Heart left ventricle (tissue), 16 donors: ENCODE results near the gene RSAD2. TPM values are rescaled to one million over a fixed set of nuclear protein-coding genes. Genes with fewer than 3 reads are reported as not detected.

Experiments used
- ATAC-seq, 4 donors: fragments of 200-7000 bp; cut with Tn5 transposase; one replicate each; pipeline ENCODE4 v1.9.1; 2020 to 2022; ENCODE audit warnings: moderate library complexity in 4 of 4, mild to moderate bottlenecking in 3 of 4, moderate number of reproducible peaks in 1 of 4
- DNase-seq, 5 donors: peaks; one replicate each; pipeline ENCODE4 v3.0.0-alpha.2; 2020
- H3K27ac ChIP-seq, 12 donors: fragments of 200-600 bp; sonication (generic) in 4 of 12; one replicate each; pipeline versions ENCODE4 v1.5.0 to v1.8.0; 2016 to 2022; ENCODE audit warnings: mild to moderate bottlenecking in 2 of 12
- H3K27me3 ChIP-seq, 9 donors: fragments of 200-600 bp; sonication (generic) in 2 of 9; one replicate each; pipeline versions ENCODE4 v1.5.1 to v1.8.0; 2016 to 2022; ENCODE audit warnings: mild to moderate bottlenecking in 3 of 9
- H3K36me3 ChIP-seq, 9 donors: fragments of 200-600 bp; sonication (generic) in 2 of 9; one replicate each; pipeline versions ENCODE4 v1.5.0 to v1.8.0; 2018 to 2022; ENCODE audit warnings: mild to moderate bottlenecking in 2 of 9
- H3K4me1 ChIP-seq, 12 donors: fragments of 200-600 bp; sonication (generic) in 4 of 12; one replicate each; pipeline versions ENCODE4 v1.5.0 to v1.8.0; 2016 to 2022; ENCODE audit warnings: mild to moderate bottlenecking in 3 of 12
- H3K4me3 ChIP-seq, 12 donors: fragments of 200-600 bp; sonication (generic) in 4 of 12; one replicate each; pipeline versions ENCODE4 v1.5.0 to v1.8.0; 2017 to 2022; ENCODE audit warnings: mild to moderate bottlenecking in 9 of 12, moderate library complexity in 4 of 12
- H3K9me3 ChIP-seq, 12 donors: fragments of 200-600 bp; sonication (generic) in 4 of 12; one replicate each; pipeline versions ENCODE4 v1.5.0 to v1.8.0; 2016 to 2022; ENCODE audit warnings: mild to moderate bottlenecking in 1 of 12
- POLR2A ChIP-seq, 2 donors: fragments of 450-650 bp; IDR thresholded peaks; one replicate each; pipeline ENCODE4 v1.6.1; 2017; ENCODE audit warnings: antibody characterized with exemption in 2 of 2, mild to moderate bottlenecking in 2 of 2, moderate library complexity in 2 of 2
- WGBS, 4 donors: extraction: QIAGEN DNeasy Blood & Tissue Kit in 2 of 4; methylation state at CpG; one replicate each; pipeline versions ENCODE4 v1.1.5 to v1.1.7; 2013 to 2018; 5-methylcytosine and 5-hydroxymethylcytosine counted together
- intact Hi-C, 10 donors: fragments of 100-400 bp; cut with DNase I; formaldehyde crosslinking; loops; one replicate each; pipeline versions ENCODE4 v1.11.1 to v1.14.2; 2022
- polyA plus RNA-seq, 2 donors: library from polyadenylated mRNA; stranded (reverse); fragments of 200-250 nt; gene quantifications; one replicate each; pipeline ENCODE4 v1.2.3, GENCODE V29; 2013
- total RNA-seq, 9 donors: library from RNA; depleted of rRNA in 2 of 9; stranded (reverse); fragments of >200 nt in 2 of 9; fragmentation: NEBNext Ultra II Directional in 3 of 9; extraction: Animal tissue kit (Norgen Biotek cat#: 25700) in 3 of 9; gene quantifications; one replicate each; pipeline versions ENCODE4 v1.1.0 to v1.2.4, GENCODE V29; 2016 to 2023
- TF ChIP-seq, protein P1 (sequence below), 12 donors: fragments of 200-600 bp; sonication (generic) in 4 of 12; IDR thresholded peaks; one replicate each; pipeline versions ENCODE4 v1.5.0 to v1.8.0; 2018 to 2022; ENCODE audit warnings: antibody characterized with exemption in 12 of 12, mild to moderate bottlenecking in 5 of 12
- donor health status: ischemic (EF 13 %, LVEDD 7.1; RV severe dilation, severe dysfunction).
- donor health status: healthy with polysubstance abuse.
- donor health status: DM: no; HTN: yes; CAD: no.
- donor health status: DM: no; HTN: no; CAD: no.
- donor health status: ischemic (EF 25% LVEDD 6.9; RV normal size, moderate dysfunction).
- donor health status: ischemic (EF 25% LVEDD 5.7; RV mildly dilated, moderate dysfunction).
- donor health status: healthy.
- donor health status: DM: yes; HTN: yes; CAD: no.
- donor health status: ischemic (EF 35%, LVEDD 5.7; RV mildly dilated, moderate dysfunction).
- donor health status: nonischemic (EF 11% LVEDD 7.7; RV severe dilation, severe dysfunction).
- donor health status: DM: yes; HTN: yes; CAD: no.
- donor health status: PGD.
- donor health status: ischemic (EF 29% LVEDD 5.4; RV normal size, mild dysfunction).
- donor health status: nonischemic (EF 23%, LVEDD 6.1; RV moderate dilation, normal function).

Gene RSAD2
- total and polyA plus RNA-seq, 11 donors = 1.2 to 18.0 (median 4.7) TPM

DNA sequence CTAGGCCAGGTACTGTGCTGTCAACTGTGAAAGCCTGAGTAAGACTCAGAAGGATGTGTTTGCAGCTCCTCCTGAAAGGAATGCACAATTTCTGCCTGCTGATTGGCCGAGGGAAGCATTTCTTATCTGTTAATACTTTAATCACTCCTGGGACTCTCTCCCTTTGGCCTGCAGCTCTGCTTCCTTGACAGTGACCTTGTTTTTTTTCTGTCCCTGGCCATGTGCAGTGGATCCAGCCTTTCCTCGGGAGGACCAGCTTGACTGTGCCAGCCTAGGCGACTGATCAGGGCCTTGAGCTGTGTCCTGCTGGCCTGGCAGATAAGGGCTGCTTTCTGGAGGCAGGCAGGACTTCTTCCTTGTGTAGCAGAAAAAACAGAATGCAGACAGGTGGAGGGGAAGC lies 49.6 kb downstream of the RSAD2 start:
- Histone ChIP-seq H3K4me3 (no peak overlapping the region), H3K27ac (peak overlapping the region in 11 of 12 donors; percentile 18 to 73 (median 40)), H3K36me3 (peaks cover 0 to 4% (median 0%) of the 10 kb centered on the region in 9 donors), H3K9me3 (no peaks in the 10 kb centered on the region), H3K27me3 (no peaks in the 10 kb centered on the region), H3K4me1 (peaks cover 3 to 95% (median 38%) of the 10 kb centered on the region in 12 donors)
- TF ChIP-seq POLR2A (IDR thresholded peaks at IDR 0.05) = no peak
- TF ChIP-seq, protein P1, sequence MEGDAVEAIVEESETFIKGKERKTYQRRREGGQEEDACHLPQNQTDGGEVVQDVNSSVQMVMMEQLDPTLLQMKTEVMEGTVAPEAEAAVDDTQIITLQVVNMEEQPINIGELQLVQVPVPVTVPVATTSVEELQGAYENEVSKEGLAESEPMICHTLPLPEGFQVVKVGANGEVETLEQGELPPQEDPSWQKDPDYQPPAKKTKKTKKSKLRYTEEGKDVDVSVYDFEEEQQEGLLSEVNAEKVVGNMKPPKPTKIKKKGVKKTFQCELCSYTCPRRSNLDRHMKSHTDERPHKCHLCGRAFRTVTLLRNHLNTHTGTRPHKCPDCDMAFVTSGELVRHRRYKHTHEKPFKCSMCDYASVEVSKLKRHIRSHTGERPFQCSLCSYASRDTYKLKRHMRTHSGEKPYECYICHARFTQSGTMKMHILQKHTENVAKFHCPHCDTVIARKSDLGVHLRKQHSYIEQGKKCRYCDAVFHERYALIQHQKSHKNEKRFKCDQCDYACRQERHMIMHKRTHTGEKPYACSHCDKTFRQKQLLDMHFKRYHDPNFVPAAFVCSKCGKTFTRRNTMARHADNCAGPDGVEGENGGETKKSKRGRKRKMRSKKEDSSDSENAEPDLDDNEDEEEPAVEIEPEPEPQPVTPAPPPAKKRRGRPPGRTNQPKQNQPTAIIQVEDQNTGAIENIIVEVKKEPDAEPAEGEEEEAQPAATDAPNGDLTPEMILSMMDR (IDR thresholded peaks at IDR 0.05) = no peak
- DNase-seq (peak in 1 of 5 donors; percentile 44), ATAC-seq (peak; percentile 55 to 82 (median 74))
- 13 to 49% (median 17%) methylated on average over 3 of the region's 3 CpGs for WGBS, 4 donors
- intact Hi-C loops = loop anchor here in 1 of 10 donors (5.0 kb wide), 1 partner anchor 40 kb away; no protein-coding TSS in a partner anchor

DNA sequence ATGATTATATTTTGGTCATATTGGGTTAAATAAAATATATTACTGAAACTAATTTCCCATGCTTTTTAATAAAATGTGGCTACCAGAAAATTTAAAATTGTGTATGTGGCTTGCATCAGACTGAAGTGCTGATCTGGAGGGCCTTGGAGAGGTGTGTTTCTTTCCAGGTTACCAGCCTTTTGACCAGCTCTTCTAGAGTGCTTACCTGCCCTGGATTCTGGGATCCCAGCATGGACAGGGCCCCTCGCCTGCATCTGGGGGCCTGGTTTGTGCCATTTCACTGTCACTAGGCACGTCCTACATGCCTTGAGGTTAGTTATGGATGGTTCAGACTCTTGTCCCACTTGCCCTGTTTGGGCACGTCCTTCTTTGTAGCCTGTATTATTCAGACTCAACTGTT lies 50.2 kb downstream of the RSAD2 start:
- TF ChIP-seq, protein P1 (IDR thresholded peaks at IDR 0.05) = no peak
- Histone ChIP-seq H3K27ac (peak overlapping the region in 8 of 12 donors; percentile 19 to 73 (median 42)), H3K4me3 (no peak overlapping the region), H3K9me3 (no peaks in the 10 kb centered on the region), H3K36me3 (peaks cover 0 to 4% (median 0%) of the 10 kb centered on the region in 9 donors), H3K4me1 (peaks cover 3 to 97% (median 38%) of the 10 kb centered on the region in 12 donors), H3K27me3 (no peaks in the 10 kb centered on the region)
- intact Hi-C loops = loop anchor here in 1 of 10 donors (5.0 kb wide), 1 partner anchor 40 kb away; no protein-coding TSS in a partner anchor
- DNase-seq (no peak), ATAC-seq (no peak)
- WGBS, 4 donors = 89 to 96% (median 93%) methylated on average over 3 of the region's 3 CpGs

DNA sequence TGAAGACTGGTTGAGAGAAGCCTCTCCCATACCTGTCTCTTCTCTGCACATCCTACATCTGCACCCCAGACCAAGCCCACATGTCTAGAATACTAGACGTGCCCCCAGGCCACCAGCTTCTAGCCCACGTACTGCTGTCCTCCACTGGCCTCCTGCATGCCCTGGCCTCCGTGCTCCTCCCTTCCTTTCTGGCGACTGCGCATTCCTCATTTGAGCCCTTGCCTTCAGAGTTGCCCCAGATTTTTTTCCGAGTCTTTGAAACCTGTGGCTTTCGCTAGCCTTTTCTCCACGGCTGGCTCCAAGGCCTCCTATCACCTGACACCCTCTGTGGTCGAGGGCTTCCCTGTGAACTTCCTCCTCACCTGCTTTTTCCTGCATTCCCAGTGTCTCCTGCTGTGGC lies 50.9 kb downstream of the RSAD2 start:
- Histone ChIP-seq H3K27me3 (no peaks in the 10 kb centered on the region), H3K27ac (no peak overlapping the region), H3K4me1 (peaks cover 3 to 95% (median 38%) of the 10 kb centered on the region in 12 donors), H3K9me3 (no peaks in the 10 kb centered on the region), H3K4me3 (no peak overlapping the region), H3K36me3 (peaks cover 0 to 4% (median 0%) of the 10 kb centered on the region in 9 donors)
- no peak for DNase-seq
- intact Hi-C loops = loop anchor here in 1 of 10 donors (5.0 kb wide), 1 partner anchor 39 kb away; no protein-coding TSS in a partner anchor
- TF ChIP-seq, protein P1 (IDR thresholded peaks at IDR 0.05) = no peak
- no peak for TF ChIP-seq POLR2A (IDR thresholded peaks at IDR 0.05)
- no peak for ATAC-seq
- WGBS, 4 donors = 87 to 91% (median 89%) methylated on average over 9 of the region's 9 CpGs

DNA sequence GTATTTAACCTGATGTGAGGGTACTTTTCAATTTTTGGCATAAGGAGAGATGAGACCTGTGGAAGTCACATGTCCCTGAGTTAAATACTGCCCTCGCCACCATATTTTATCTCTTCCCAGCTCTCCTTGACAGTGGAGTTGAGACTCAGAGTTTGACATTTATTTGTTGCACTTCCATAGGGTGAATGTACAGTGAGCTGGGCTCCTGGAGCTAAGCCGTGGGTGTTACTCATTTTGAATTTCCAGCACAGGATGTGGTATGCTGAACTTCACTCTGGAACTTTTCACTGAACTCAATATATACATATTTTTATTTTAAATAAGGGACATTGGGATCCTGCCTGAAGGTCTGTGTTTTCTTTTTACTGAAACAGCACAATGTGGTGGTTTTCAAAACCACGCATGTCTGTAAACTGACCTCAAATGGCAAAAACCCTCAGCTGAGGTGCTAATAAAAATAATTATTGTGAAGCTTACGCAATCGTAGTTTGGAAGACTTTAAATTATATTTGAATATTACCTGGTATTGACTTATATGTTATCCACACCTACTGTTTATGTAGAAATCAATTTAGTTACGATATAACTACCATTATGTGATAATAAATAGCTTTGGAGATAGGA lies 51.7 kb downstream of the RSAD2 start:
- Histone ChIP-seq H3K4me3 (no peak overlapping the region), H3K27ac (no peak overlapping the region), H3K36me3 (peaks cover 0 to 4% (median 0%) of the 10 kb centered on the region in 9 donors), H3K9me3 (no peaks in the 10 kb centered on the region), H3K4me1 (peaks cover 3 to 87% (median 37%) of the 10 kb centered on the region in 12 donors), H3K27me3 (no peaks in the 10 kb centered on the region)
- intact Hi-C loops = loop anchor here in 1 of 10 donors (5.0 kb wide), 1 partner anchor 38 kb away; no protein-coding TSS in a partner anchor
- TF ChIP-seq, protein P1 (IDR thresholded peaks at IDR 0.05) = no peak
- no peak for TF ChIP-seq POLR2A (IDR thresholded peaks at IDR 0.05)
- ATAC-seq (no peak), DNase-seq (no peak)
- 80 to 90% (median 87%) methylated on average over 6 of the region's 6 CpGs for WGBS, 4 donors
